Keratinocyte (primary cell): ENCODE measurements around the gene GALNT9.

Experiments
- CTCF ChIP-seq, 3 experiments: IDR thresholded peaks in 1 of 3; conservative IDR thresholded peaks in 1 of 3; optimal IDR thresholded peaks in 1 of 3; 2 replicates in 2 of 3; 3 replicates in 1 of 3; pipeline versions ENCODE3 to v1.5.1; 2011; ENCODE audit warnings: low read length in 3 of 3, mild to moderate bottlenecking in 3 of 3, moderate library complexity in 2 of 3, control low read depth in 1 of 3, inconsistent platforms in 1 of 3; ENCODE audit not compliant: insufficient read depth in 2 of 3; ENCODE audit errors: extremely low read depth in 1 of 3
- EZH2 ChIP-seq: IDR thresholded peaks from one replicate; pipeline ENCODE4 v1.6.1; 2012; ENCODE audit warnings: inconsistent platforms, mild to moderate bottlenecking, low read length, moderate library complexity

- TF ChIP-seq CTCF (optimal IDR thresholded peaks at IDR 0.05 in 1 of 3, IDR thresholded peaks at IDR 0.05 in 1 of 3, conservative IDR thresholded peaks at IDR 0.05 in 1 of 3; ENCODE audit: extremely low read depth in 1 of 3, insufficient read depth in 2 of 3, low read length in 3 of 3) (no peak), EZH2 (no peak)
These were observed 72.7 kb downstream of the GALNT9 start for GRCh38 chr12:132256646-132257045.
